ENCODE measurements around the gene TNK1.

GRCh38 chr17:7363311-7363710, 17.6 kb upstream of the TNK1 start:
- no peak for TF ChIP-seq CTCF (IDR thresholded peaks at IDR 0.05 in 2 of 3, conservative IDR thresholded peaks at IDR 0.05 in 1 of 3; ENCODE audit: borderline replicate concordance in 1 of 3, insufficient read depth in 1 of 3, low read depth in 2 of 3, low read length in 2 of 3)
- TF ChIP-seq RAD21 (IDR thresholded peaks at IDR 0.05; ENCODE audit: low read depth), result no peak
- no peak for TF ChIP-seq ZNF274 (IDR thresholded peaks at IDR 0.05; ENCODE audit: low read depth, low read length)
- TF ChIP-seq CEBPB (IDR thresholded peaks at IDR 0.05; ENCODE audit: low read depth), result no peak
- no peak for TF ChIP-seq EZH2 (IDR thresholded peaks at IDR 0.05)
- TF ChIP-seq POLR2A (IDR thresholded peaks at IDR 0.05; ENCODE audit: borderline replicate concordance, extremely low read depth, insufficient read depth, insufficient read length), result no peak
- no peak for TF ChIP-seq REST (IDR thresholded peaks at IDR 0.05; ENCODE audit: low read depth)

All from HCT116 (cell line).